ENCODE results near the gene LOXL3.

DNA sequence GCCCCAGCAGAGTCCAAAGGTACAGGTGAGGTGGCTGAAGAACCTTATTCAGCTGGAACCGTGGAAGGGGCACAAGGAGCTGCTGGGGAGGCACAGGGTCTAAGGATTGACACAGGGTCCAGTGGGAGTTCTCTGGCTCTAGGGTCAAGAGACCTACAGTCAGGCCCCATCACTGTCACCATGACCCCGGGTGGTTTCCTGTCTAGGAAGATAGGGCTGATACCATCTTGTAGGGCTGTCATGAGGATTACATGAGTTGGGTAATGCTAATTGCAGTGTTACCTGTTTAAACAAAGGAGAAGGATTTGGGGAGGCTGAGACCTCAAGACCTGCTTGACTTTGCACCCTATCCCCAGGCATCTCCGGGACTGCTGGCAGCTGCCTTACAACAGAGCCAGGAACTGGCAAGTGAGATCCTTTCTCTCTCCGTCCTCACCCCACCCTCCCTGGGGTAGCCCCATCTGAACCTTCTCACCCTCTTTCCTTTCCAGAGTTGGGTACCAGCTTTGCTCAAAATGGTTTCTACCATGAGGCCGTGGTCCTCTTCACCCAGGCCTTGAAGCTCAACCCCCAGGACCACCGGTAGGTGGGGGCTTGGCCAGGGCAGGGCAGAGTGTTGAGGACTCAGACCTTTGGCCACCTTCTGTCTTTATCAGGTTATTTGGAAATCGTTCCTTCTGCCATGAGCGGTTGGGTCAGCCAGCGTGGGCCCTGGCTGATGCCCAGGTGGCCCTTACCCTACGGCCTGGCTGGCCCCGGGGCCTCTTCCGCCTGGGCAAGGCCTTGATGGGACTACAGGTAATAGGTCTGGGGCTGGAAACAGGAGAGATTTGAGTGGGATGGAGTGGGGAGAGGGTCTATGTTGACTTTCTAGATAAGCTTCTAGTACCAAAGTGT is 61.8 kb downstream of the LOXL3 start:
- TF ChIP-seq, protein P1, sequence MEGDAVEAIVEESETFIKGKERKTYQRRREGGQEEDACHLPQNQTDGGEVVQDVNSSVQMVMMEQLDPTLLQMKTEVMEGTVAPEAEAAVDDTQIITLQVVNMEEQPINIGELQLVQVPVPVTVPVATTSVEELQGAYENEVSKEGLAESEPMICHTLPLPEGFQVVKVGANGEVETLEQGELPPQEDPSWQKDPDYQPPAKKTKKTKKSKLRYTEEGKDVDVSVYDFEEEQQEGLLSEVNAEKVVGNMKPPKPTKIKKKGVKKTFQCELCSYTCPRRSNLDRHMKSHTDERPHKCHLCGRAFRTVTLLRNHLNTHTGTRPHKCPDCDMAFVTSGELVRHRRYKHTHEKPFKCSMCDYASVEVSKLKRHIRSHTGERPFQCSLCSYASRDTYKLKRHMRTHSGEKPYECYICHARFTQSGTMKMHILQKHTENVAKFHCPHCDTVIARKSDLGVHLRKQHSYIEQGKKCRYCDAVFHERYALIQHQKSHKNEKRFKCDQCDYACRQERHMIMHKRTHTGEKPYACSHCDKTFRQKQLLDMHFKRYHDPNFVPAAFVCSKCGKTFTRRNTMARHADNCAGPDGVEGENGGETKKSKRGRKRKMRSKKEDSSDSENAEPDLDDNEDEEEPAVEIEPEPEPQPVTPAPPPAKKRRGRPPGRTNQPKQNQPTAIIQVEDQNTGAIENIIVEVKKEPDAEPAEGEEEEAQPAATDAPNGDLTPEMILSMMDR (IDR thresholded peaks at IDR 0.05): no peak
- no peak for TF ChIP-seq POLR2A (IDR thresholded peaks at IDR 0.05)

All from thyroid gland (tissue), 4 donors.